Measurements from ENCODE around the gene CCDC141. TPM values are rescaled to one million over a fixed set of nuclear protein-coding genes. Genes with fewer than 3 reads are reported as not detected.
A peak's percentile ranks its signal among the peaks of the same experiment; 100 is the strongest.
"Not testable (repeated sequence)": the region's sequence is repeated elsewhere in the genome, so short reads cannot be mapped to it uniquely, and the experiment has no call there.

The CCDC141 gene
- total and polyA plus RNA-seq, 12 donors = 5.2 to 379 (median 224) TPM

- Histone ChIP-seq H3K36me3 (no peaks in the 10 kb centered on the region), H3K4me1 (peaks cover 0 to 41% (median 5%) of the 10 kb centered on the region in 9 donors), H3K27me3 (no peaks in the 10 kb centered on the region), H3K27ac (no peak overlapping the region), H3K9me3 (no peaks in the 10 kb centered on the region), H3K4me3 (no peak overlapping the region)
- ATAC-seq = peak in 6 of 8 donors; percentile 46 to 77 (median 62)
- intact Hi-C loops (cut with DNase I) = no loop called here
- DNase-seq = peak in 1 of 2 donors; percentile 20
- peak in 8 of 9 donors; percentile 6 to 57 (median 50) for TF ChIP-seq CTCF (IDR thresholded peaks at IDR 0.05)
- WGBS, 2 donors = 31 to 47% methylated on average over 3 of the region's 3 CpGs
These were observed 29.7 kb downstream of the CCDC141 start for GRCh38 chr2:179020156-179020750.

- no peak overlapping the region for H3K27ac ChIP-seq
- DNase-seq (no peak), ATAC-seq (no peak)
- no peaks in the 10 kb centered on the region for H3K27me3 ChIP-seq
- H3K4me3 ChIP-seq = no peak overlapping the region
- no peaks in the 10 kb centered on the region for H3K36me3 ChIP-seq
- WGBS, 2 donors = 83 to 87% methylated on average over 5 of the region's 5 CpGs
- no peak for TF ChIP-seq CTCF (IDR thresholded peaks at IDR 0.05)
- intact Hi-C loops (cut with DNase I) = no loop called here
- peaks cover 0 to 4% (median 0%) of the 10 kb centered on the region in 11 donors for H3K9me3 ChIP-seq
- H3K4me1 ChIP-seq = peaks cover 0 to 41% (median 5%) of the 10 kb centered on the region in 9 donors
These were observed 30.7 kb downstream of the CCDC141 start for GRCh38 chr2:179019260-179019659.

GRCh38 chr2:179017773-179018357 is 32.1 kb downstream of the CCDC141 start:
- TF ChIP-seq CTCF (IDR thresholded peaks at IDR 0.05) = no peak
- intact Hi-C loops (cut with DNase I) = no loop called here
- 58 to 60% methylated on average over 3 of the region's 3 CpGs for whole genome bisulfite sequencing, 2 donors

GRCh38 chr2:179014189-179014588 is 35.7 kb downstream of the CCDC141 start:
- H3K27ac ChIP-seq; ATAC-seq; H3K4me3 ChIP-seq; H3K27me3 ChIP-seq; DNase-seq; H3K36me3 ChIP-seq; intact Hi-C loops (cut with DNase I): not testable (repeated sequence)
- Histone ChIP-seq H3K9me3 (peaks cover 0 to 23% (median 0%) of the 10 kb centered on the region in 11 donors), H3K4me1 (peaks cover 0 to 14% (median 0%) of the 10 kb centered on the region in 9 donors)
- WGBS, 2 donors = 87 to 92% methylated on average over 3 of the region's 3 CpGs

More at GRCh38 chr2:179017773-179018357, 32.1 kb downstream of the CCDC141 start:
- Histone ChIP-seq H3K4me3 (no peak overlapping the region), H3K9me3 (peaks cover 0 to 11% (median 0%) of the 10 kb centered on the region in 11 donors), H3K27ac (no peak overlapping the region), H3K27me3 (no peaks in the 10 kb centered on the region), H3K36me3 (no peaks in the 10 kb centered on the region), H3K4me1 (peaks cover 0 to 36% (median 5%) of the 10 kb centered on the region in 9 donors)
- no peak for DNase-seq
- ATAC-seq = no peak

GRCh38 chr2:179005976-179006375 is 44.0 kb downstream of the CCDC141 start:
- ATAC-seq = no peak
- no peaks in the 10 kb centered on the region for H3K27me3 ChIP-seq
- 17 to 22% methylated on average over 1 of the region's 1 CpG for WGBS, 2 donors

More at GRCh38 chr2:179005976-179006375, 44.0 kb downstream of the CCDC141 start:
- DNase-seq = no peak
- TF ChIP-seq CTCF (IDR thresholded peaks at IDR 0.05) = no peak
- intact Hi-C loops (cut with DNase I) = no loop called here
- H3K9me3 ChIP-seq = peaks cover 0 to 12% (median 0%) of the 10 kb centered on the region in 11 donors
- no peaks in the 10 kb centered on the region for H3K36me3 ChIP-seq
- no peak overlapping the region for H3K4me3 ChIP-seq
- peaks cover 0 to 22% (median 0%) of the 10 kb centered on the region in 9 donors for H3K4me1 ChIP-seq
- H3K27ac ChIP-seq = no peak overlapping the region
